Choroid plexus epithelial cell (primary cell): ENCODE results near the gene BCL2L13.
"Not testable (repeated sequence)": the region's sequence is repeated elsewhere in the genome, so short reads cannot be mapped to it uniquely, and the experiment has no call there.

Experiments
- DNase-seq: peaks from one replicate; pipeline ENCODE4 v3.0.0-alpha.2; 2010; ENCODE audit warnings: low read depth
- H3K4me3 ChIP-seq: 2 replicates; pipeline ENCODE4 v1.5.1; 2011; ENCODE audit warnings: low read depth, mild to moderate bottlenecking, control low read depth, low read length, moderate library complexity
- CTCF ChIP-seq: conservative IDR thresholded peaks from 2 replicates; pipeline ENCODE4 v1.5.1; 2011; ENCODE audit warnings: low read depth, mild to moderate bottlenecking, control low read depth, inconsistent platforms, low read length, moderate library complexity

Gene BCL2L13

GRCh38 chr22:17633998-17634323, 4.6 kb upstream of the BCL2L13 start:
- no peak overlapping the region for H3K4me3 ChIP-seq
- no peak for DNase-seq
- TF ChIP-seq CTCF, result no peak

DNA sequence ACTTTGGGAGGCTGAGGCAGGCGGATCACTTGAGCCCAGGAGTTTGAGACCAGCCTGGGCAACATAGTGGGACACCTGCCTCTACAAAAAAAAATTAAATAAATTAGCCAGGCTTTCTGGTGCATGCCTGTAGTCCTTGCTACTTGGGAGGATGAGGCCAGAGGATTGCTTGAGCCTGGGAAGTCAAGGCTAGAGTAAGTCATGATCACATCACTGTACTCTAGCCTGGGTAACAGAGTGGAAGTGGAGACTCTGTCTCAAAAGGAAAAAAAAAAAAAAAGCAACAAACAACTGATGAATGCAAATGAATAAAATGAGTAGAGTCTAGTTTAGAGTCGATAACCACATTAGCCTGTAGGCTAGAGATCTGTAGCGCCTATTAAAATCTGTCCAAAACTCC, 3.9 kb upstream of the BCL2L13 start:
- H3K4me3 ChIP-seq, result no peak overlapping the region
- no peak for TF ChIP-seq CTCF
- DNase-seq, result no peak

DNA sequence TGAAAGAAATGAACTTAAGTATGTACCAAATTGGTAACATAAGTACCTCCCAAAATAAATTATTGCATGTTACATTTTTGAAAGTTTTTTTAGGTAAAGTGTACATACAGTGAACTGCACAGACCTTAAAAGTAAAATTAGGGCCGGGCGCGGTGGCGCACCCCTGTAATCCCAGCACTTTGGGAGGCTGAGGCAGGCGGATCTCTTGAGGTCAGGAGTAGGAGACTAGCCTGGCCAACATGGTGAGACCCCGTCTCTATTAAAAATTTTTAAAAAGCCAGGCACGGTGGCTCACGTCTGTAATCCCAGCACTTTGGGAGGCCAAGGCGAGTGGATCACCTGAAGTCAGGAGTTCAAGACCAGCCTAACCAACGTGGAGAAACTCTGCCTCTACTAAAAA, 1.7 kb upstream of the BCL2L13 start:
- not testable (repeated sequence) for H3K4me3 ChIP-seq, DNase-seq

DNA sequence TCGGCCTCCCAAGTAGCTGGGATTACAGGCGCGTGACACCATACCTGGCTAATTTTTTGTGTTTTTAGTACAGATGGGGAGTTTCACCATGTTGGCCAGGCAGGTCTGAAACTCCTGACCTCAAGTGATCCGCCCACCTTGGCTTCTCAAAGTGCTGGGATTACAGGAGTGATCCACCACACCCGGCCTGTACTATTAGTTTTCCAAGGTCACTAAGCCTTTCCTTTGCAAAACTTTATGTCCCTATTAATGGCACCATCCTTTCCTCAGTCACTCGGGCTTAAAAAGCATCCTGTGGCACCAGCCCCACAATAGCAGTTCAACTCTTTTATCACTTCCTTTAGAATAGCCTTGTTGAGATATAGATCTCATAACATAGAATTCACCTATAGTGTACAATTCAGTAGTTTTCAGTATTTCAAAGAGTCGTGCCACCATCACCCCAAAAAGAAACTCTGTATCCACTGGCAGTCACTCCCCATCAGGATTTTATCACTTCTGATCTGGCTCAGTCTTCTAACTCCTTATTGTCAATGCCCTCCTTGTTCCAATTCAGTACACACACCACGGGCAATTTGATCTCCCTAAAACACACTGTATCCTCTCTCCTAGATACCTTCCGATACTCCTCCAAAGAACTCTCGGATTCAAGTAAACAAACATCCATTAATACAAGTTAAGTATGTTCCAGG, 921 bp upstream of the BCL2L13 start:
- no peak for DNase-seq
- peak overlapping the region; percentile 87 for H3K4me3 ChIP-seq
- TF ChIP-seq CTCF, result no peak

DNA sequence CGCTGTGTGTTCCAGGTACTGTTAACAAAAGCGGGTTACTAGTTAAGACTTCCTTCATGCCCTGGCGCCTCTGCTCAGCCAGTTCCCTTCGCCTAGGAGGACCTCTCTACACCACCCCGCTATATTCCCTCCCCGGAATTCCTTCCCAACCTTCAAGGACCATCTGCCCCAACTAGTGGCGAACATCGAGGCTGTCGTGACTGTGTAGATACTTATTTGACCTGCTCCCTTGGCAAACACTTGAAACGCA, 450 bp upstream of the BCL2L13 start:
- DNase-seq, result no peak
- peak; percentile 24 for TF ChIP-seq CTCF
- H3K4me3 ChIP-seq, result peak overlapping the region; percentile 87

- TF ChIP-seq CTCF, result no peak
- DNase-seq, result peak; percentile 82
Measured at GRCh38 chr22:17639247-17639741, 737 bp downstream of the BCL2L13 start.

GRCh38 chr22:17641269-17641668, 2.7 kb downstream of the BCL2L13 start:
- no peak for DNase-seq
- no peak for TF ChIP-seq CTCF

More at GRCh38 chr22:17639247-17639741, 737 bp downstream of the BCL2L13 start:
- peak overlapping the region; percentile 87 for H3K4me3 ChIP-seq

DNA sequence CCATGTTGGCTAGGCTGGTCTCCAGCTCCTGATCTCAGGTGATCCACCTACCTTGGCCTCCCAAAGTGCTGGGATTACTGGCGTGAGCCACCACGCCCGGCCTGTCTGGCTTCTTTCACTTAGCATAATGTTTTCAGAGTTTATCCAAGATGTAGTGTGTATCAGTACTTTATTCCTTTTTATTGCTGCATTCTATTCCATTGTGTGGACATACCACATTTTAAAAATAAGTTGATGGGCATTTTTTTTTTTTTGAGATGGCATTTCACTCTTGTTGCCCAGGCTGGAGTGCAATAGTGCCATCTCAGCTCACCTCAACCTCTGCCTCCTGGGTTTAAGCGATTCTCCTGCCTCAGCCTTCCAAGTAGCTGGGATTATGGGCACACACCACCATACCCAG, 3.8 kb downstream of the BCL2L13 start:
- not testable (repeated sequence) for H3K4me3 ChIP-seq, DNase-seq

More at GRCh38 chr22:17641269-17641668, 2.7 kb downstream of the BCL2L13 start:
- H3K4me3 ChIP-seq, result no peak overlapping the region
